OCI-LY7 (cell line): ENCODE results near the gene PPP1R9B.

Source experiments
- EZH2phosphoT487 ChIP-seq: fragments of 200-600 bp; sonication (generic); IDR thresholded peaks from 2 replicates; pipeline ENCODE4 v1.6.1; 2018; ENCODE audit warnings: low read depth, borderline replicate concordance, mild to moderate bottlenecking, mixed run types, antibody characterized with exemption, low read length, moderate library complexity, mixed read lengths
- TF ChIP-seq, protein P1 (sequence below): fragments of 200-600 bp; sonication (generic); conservative IDR thresholded peaks from 2 replicates; pipeline ENCODE4 v1.5.1; 2014; ENCODE audit warnings: mild to moderate bottlenecking, antibody characterized with exemption, low read length, moderate library complexity, mixed read lengths

DNA sequence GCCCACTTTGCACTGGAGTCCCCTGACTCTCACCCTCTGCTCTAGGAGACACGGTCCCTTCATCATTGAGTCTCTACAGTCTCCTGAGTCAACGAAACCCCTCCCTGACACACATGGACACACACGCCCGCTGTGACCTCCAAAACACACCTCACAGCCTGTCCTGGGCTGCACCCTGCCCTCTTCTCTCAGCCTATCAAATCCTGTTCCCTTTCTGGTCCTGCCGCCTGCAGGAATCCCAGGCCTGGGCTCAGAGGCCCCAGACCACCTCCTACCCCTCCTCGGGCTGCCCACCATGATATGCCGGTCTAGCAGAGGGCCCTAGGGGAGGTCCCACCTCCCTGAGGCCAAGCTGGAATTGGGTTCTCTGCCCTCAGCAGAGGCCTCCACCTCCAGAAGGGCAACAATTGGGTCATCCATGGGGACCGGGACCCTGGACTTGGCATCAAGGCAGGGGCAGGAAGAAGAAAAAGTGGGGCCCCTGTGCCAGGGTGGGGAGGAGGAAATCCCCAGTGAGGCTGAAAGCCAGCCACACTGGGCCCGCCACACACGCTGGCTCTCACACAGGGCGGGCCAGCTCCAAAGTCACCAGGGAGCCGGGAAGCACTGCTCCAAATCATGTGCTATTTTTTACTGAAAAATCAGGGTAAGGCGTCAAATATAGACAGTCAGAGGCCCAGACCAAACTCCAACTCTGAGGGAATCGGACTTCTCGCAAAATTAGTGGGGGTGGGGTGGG, 3.4 kb downstream of the PPP1R9B start:
- TF ChIP-seq, protein P1, sequence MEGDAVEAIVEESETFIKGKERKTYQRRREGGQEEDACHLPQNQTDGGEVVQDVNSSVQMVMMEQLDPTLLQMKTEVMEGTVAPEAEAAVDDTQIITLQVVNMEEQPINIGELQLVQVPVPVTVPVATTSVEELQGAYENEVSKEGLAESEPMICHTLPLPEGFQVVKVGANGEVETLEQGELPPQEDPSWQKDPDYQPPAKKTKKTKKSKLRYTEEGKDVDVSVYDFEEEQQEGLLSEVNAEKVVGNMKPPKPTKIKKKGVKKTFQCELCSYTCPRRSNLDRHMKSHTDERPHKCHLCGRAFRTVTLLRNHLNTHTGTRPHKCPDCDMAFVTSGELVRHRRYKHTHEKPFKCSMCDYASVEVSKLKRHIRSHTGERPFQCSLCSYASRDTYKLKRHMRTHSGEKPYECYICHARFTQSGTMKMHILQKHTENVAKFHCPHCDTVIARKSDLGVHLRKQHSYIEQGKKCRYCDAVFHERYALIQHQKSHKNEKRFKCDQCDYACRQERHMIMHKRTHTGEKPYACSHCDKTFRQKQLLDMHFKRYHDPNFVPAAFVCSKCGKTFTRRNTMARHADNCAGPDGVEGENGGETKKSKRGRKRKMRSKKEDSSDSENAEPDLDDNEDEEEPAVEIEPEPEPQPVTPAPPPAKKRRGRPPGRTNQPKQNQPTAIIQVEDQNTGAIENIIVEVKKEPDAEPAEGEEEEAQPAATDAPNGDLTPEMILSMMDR: no peak
- TF ChIP-seq EZH2phosphoT487: no peak
